Heart right ventricle (tissue), 16 donors: ENCODE measurements around the gene SEMA5A. TPM values are rescaled to one million over a fixed set of nuclear protein-coding genes. Genes with fewer than 3 reads are reported as not detected.

Source experiments
- ATAC-seq, 8 donors: fragments of 200-7000 bp; cut with Tn5 transposase; one replicate each; pipeline ENCODE4 v1.9.1; 2020; ENCODE audit warnings: mild to moderate bottlenecking in 8 of 8, moderate library complexity in 8 of 8, moderate number of reproducible peaks in 1 of 8
- DNase-seq, 2 donors: peaks; one replicate each; pipeline ENCODE4 v3.0.0-alpha.2; 2020
- H3K27ac ChIP-seq, 10 donors: fragments of 200-600 bp; sonication (generic) in 2 of 10; one replicate each; pipeline versions ENCODE4 v1.5.0 to v1.8.0; 2020 to 2022; ENCODE audit warnings: mild to moderate bottlenecking in 3 of 10
- H3K27me3 ChIP-seq, 7 donors: fragments of 200-600 bp; one replicate each; pipeline ENCODE4 v1.8.0; 2021 to 2022; ENCODE audit warnings: mild to moderate bottlenecking in 2 of 7
- H3K36me3 ChIP-seq, 9 donors: fragments of 200-600 bp; sonication (generic) in 1 of 9; one replicate each; pipeline versions ENCODE4 v1.5.0 to v1.8.0; 2020 to 2022; ENCODE audit warnings: mild to moderate bottlenecking in 2 of 9
- H3K4me1 ChIP-seq, 9 donors: fragments of 200-600 bp; sonication (generic) in 1 of 9; one replicate each; pipeline versions ENCODE4 v1.5.0 to v1.8.0; 2020 to 2022; ENCODE audit warnings: mild to moderate bottlenecking in 4 of 9
- H3K4me3 ChIP-seq, 10 donors: fragments of 200-600 bp; sonication (generic) in 2 of 10; one replicate each; pipeline versions ENCODE4 v1.5.0 to v1.8.0; 2020 to 2022; ENCODE audit warnings: mild to moderate bottlenecking in 7 of 10, moderate library complexity in 2 of 10
- H3K9me3 ChIP-seq, 11 donors: fragments of 200-600 bp in 10 of 11; sonication (generic) in 2 of 11; one replicate each; pipeline versions ENCODE4 v1.5.0 to v1.8.0; 2013 to 2022; ENCODE audit warnings: mild to moderate bottlenecking in 2 of 11, control low read depth in 1 of 11, moderate library complexity in 1 of 11
- CTCF ChIP-seq, 9 donors: fragments of 200-600 bp; sonication (generic) in 2 of 9; IDR thresholded peaks; one replicate each; pipeline versions ENCODE4 v1.5.0 to v1.8.0; 2021 to 2022; ENCODE audit warnings: antibody characterized with exemption in 9 of 9, mild to moderate bottlenecking in 5 of 9, moderate library complexity in 1 of 9
- WGBS, 2 donors: extraction: QIAGEN DNeasy Blood & Tissue Kit; methylation state at CpG; one replicate each; pipeline ENCODE4 v1.1.7; 2013; ENCODE audit warnings: inconsistent platforms in 1 of 2; 5-methylcytosine and 5-hydroxymethylcytosine counted together
- intact Hi-C, 10 donors: fragments of 100-400 bp; cut with DNase I; formaldehyde crosslinking; loops; one replicate each; pipeline versions ENCODE4 v1.11.1 to v1.14.2; 2022
- polyA plus RNA-seq, 2 donors: library from polyadenylated mRNA; stranded (reverse); fragments of 200-250 nt; gene quantifications; one replicate each; pipeline ENCODE4 v1.2.3, GENCODE V29; 2013
- total RNA-seq, 10 donors: library from RNA; stranded (reverse); fragmentation: NEBNext Ultra II Directional in 3 of 10; extraction: Animal tissue kit (Norgen Biotek cat#: 25700) in 3 of 10; gene quantifications; one replicate each; pipeline versions ENCODE4 v1.2.1 to v1.2.4, GENCODE V29; 2021 to 2023
- donor health status: Arrhythmogenic right ventricular cardiomyopathy.
- donor health status: ischemic (EF 13 %, LVEDD 7.1; RV severe dilation, severe dysfunction).
- donor health status: healthy with polysubstance abuse.
- donor health status: DM: no; HTN: yes; CAD: no.
- donor health status: DM: no; HTN: no; CAD: no.
- donor health status: ischemic (EF 25% LVEDD 6.9; RV normal size, moderate dysfunction).
- donor health status: ischemic (EF 25% LVEDD 5.7; RV mildly dilated, moderate dysfunction).
- donor health status: healthy.
- donor health status: DM: yes; HTN: yes; CAD: no.
- donor health status: Ischemic cardiomyopathy.
- donor health status: ischemic (EF 35%, LVEDD 5.7; RV mildly dilated, moderate dysfunction).
- donor health status: nonischemic (EF 11% LVEDD 7.7; RV severe dilation, severe dysfunction).
- donor health status: DM: yes; HTN: yes; CAD: no.
- donor health status: PGD.
- donor health status: ischemic (EF 29% LVEDD 5.4; RV normal size, mild dysfunction).
- donor health status: nonischemic (EF 23%, LVEDD 6.1; RV moderate dilation, normal function).

Gene SEMA5A
- total and polyA plus RNA-seq, 12 donors = 1.9 to 71.5 (median 48.0) TPM

- no peak for ATAC-seq
Observed at GRCh38 chr5:9244417-9244816, 301.5 kb downstream of the SEMA5A start.

GRCh38 chr5:9241479-9242305, 304.2 kb downstream of the SEMA5A start:
- peaks cover 0 to 5% (median 0%) of the 10 kb centered on the region in 9 donors for H3K4me1 ChIP-seq
- H3K9me3 ChIP-seq = no peaks in the 10 kb centered on the region
- no peak for DNase-seq
- H3K27ac ChIP-seq = no peak overlapping the region
- intact Hi-C loops = no loop called here
- no peak overlapping the region for H3K4me3 ChIP-seq
- no peaks in the 10 kb centered on the region for H3K27me3 ChIP-seq
- no peaks in the 10 kb centered on the region for H3K36me3 ChIP-seq
- no peak for TF ChIP-seq CTCF (IDR thresholded peaks at IDR 0.05)
- no peak for ATAC-seq
- WGBS, 2 donors = 84 to 85% methylated on average over 9 of the region's 9 CpGs

More at GRCh38 chr5:9244417-9244816, 301.5 kb downstream of the SEMA5A start:
- Histone ChIP-seq H3K36me3 (no peaks in the 10 kb centered on the region), H3K4me1 (peaks cover 0 to under 1% (median 0%) of the 10 kb centered on the region in 9 donors), H3K27me3 (no peaks in the 10 kb centered on the region), H3K27ac (no peak overlapping the region), H3K9me3 (no peaks in the 10 kb centered on the region), H3K4me3 (no peak overlapping the region)
- no peak for DNase-seq
- WGBS, 2 donors = 76 to 78% methylated on average over 4 of the region's 4 CpGs
- intact Hi-C loops = no loop called here
- TF ChIP-seq CTCF (IDR thresholded peaks at IDR 0.05) = no peak

GRCh38 chr5:9240431-9240830, 305.4 kb downstream of the SEMA5A start:
- no peaks in the 10 kb centered on the region for H3K27me3 ChIP-seq
- no peak overlapping the region for H3K27ac ChIP-seq
- intact Hi-C loops = no loop called here
- no peaks in the 10 kb centered on the region for H3K9me3 ChIP-seq
- WGBS, 2 donors = 68 to 76% methylated on average over 2 of the region's 2 CpGs
- DNase-seq (no peak), ATAC-seq (no peak)
- H3K36me3 ChIP-seq = no peaks in the 10 kb centered on the region
- no peak for TF ChIP-seq CTCF (IDR thresholded peaks at IDR 0.05)
- no peak overlapping the region for H3K4me3 ChIP-seq
- H3K4me1 ChIP-seq = peaks cover 0 to 5% (median 0%) of the 10 kb centered on the region in 9 donors

GRCh38 chr5:9239626-9240025, 306.2 kb downstream of the SEMA5A start:
- intact Hi-C loops = no loop called here
- H3K27ac ChIP-seq = no peak overlapping the region
- peaks cover 0 to 5% (median 0%) of the 10 kb centered on the region in 9 donors for H3K4me1 ChIP-seq
- no peak for ATAC-seq
- no peaks in the 10 kb centered on the region for H3K9me3 ChIP-seq
- 59 to 63% methylated on average over 2 of the region's 2 CpGs for WGBS, 2 donors
- no peak overlapping the region for H3K4me3 ChIP-seq
- no peaks in the 10 kb centered on the region for H3K27me3 ChIP-seq
- TF ChIP-seq CTCF (IDR thresholded peaks at IDR 0.05) = no peak
- no peak for DNase-seq
- no peaks in the 10 kb centered on the region for H3K36me3 ChIP-seq
